Loucy (cell line): ENCODE results near the gene GPC5.

Source experiments
- CTCF ChIP-seq: fragments of 200-600 bp; sonication (generic); conservative IDR thresholded peaks from 2 replicates; pipeline ENCODE4 v1.5.1; 2014; ENCODE audit warnings: mild to moderate bottlenecking, antibody characterized with exemption, low read length
- EZH2phosphoT487 ChIP-seq: fragments of 200-600 bp; IDR thresholded peaks from 2 replicates; pipeline ENCODE4 v1.6.1; 2018; ENCODE audit warnings: antibody characterized with exemption, mild to moderate bottlenecking, moderate library complexity, borderline replicate concordance

- TF ChIP-seq CTCF (no peak), EZH2phosphoT487 (no peak)
Observed at GRCh38 chr13:92805766-92806165, 1407.3 kb downstream of the GPC5 start.
